HCT116 (cell line): ENCODE data around the gene NFASC. TPM values are rescaled to one million over a fixed set of nuclear protein-coding genes. Genes with fewer than 3 reads are reported as not detected.

Experiments used
- ATAC-seq: fragments of 200-7000 bp; cut with Tn5 transposase; 2 replicates; pipeline ENCODE4 v1.9.1; 2020; ENCODE audit warnings: mild to moderate bottlenecking, moderate library complexity
- BruUV-seq: library from RNA; stranded (reverse); fragments of 400-500 nt; replicated peaks from 2 replicates; lab custom pipeline; 2021; lab: Mats Ljungman, UMichigan
- CTCF ChIA-PET: fragments of 300-600 bp; sonication (Branson Sonifier 250); formaldehyde crosslinking; loops from one replicate; lab custom pipeline; 2021; ENCODE audit warnings: antibody characterized with exemption; lab: Charles Lee
- POLR2A ChIA-PET: fragments of 300-600, 350-600 bp; sonication (Branson Sonifier 250); formaldehyde crosslinking; loops from one replicate; lab custom pipeline; 2021; ENCODE audit warnings: antibody characterized with exemption; lab: Charles Lee
- RAD21 ChIA-PET, 2 experiments: fragments of 300-600 bp; sonication (Branson Sonifier 250); formaldehyde crosslinking; loops; one replicate each; lab custom pipeline; 2023; ENCODE audit warnings: low total read pairs in 2 of 2; ENCODE audit not compliant: uncharacterized antibody in 2 of 2, unreplicated experiment in 2 of 2, low non-redundant PET in 1 of 2; lab: Charles Lee
- DNase-seq: peaks from one replicate; pipeline ENCODE4 v3.0.0-alpha.2; 2010; ENCODE audit warnings: low read depth, low spot score
- H2AFZ ChIP-seq: fragments of 200-600 bp; shearing (Covaris generic), sonication (generic); 2 replicates; pipeline ENCODE4 v1.6.1; 2017; ENCODE audit warnings: low read depth, mixed run types, mixed read lengths, antibody characterized with exemption, low read length; ENCODE audit not compliant: poor library complexity, severe bottlenecking
- H3K27ac ChIP-seq: 2 replicates; pipeline ENCODE4 v1.5.1; 2012; ENCODE audit warnings: low read depth, low read length
- H3K27me3 ChIP-seq: fragments of 200-600 bp; sonication (generic); 2 replicates; pipeline ENCODE4 v1.6.1; 2016; ENCODE audit warnings: mixed run types, low read length, mixed read lengths; ENCODE audit not compliant: insufficient read depth
- H3K36me3 ChIP-seq, 2 experiments: fragments of 200-500 bp in 1 of 2; fragments of 200-600 bp in 1 of 2; sonication (Bioruptor generic) in 1 of 2; sonication (generic) in 1 of 2; 2 replicates each; pipeline versions ENCODE4 v1.5.1 to v1.6.1; 2014 to 2016; ENCODE audit warnings: low read length in 2 of 2, inconsistent platforms in 1 of 2, mixed read lengths in 1 of 2, mixed run types in 1 of 2; ENCODE audit not compliant: insufficient read depth in 2 of 2, control insufficient read depth in 1 of 2
- H3K4me1 ChIP-seq, 2 experiments: fragments of 200-600 bp in 1 of 2; sonication (generic) in 1 of 2; 2 replicates each; pipeline versions ENCODE4 v1.5.1 to v1.6.1; 2012 to 2017; ENCODE audit warnings: low read length in 2 of 2, inconsistent platforms in 1 of 2, mild to moderate bottlenecking in 1 of 2, mixed read lengths in 1 of 2, mixed run types in 1 of 2, moderate library complexity in 1 of 2; ENCODE audit not compliant: insufficient read depth in 2 of 2, control insufficient read depth in 1 of 2
- H3K4me2 ChIP-seq: fragments of 200-600 bp; sonication (generic); 2 replicates; pipeline ENCODE4 v1.6.1; 2017; ENCODE audit warnings: mixed run types, low read length, mixed read lengths
- H3K4me3 ChIP-seq, 2 experiments: fragments of 200-600 bp in 1 of 2; sonication (generic) in 1 of 2; replicated peaks in 1 of 2; 2 replicates each; pipeline ENCODE4 v1.5.1; 2011 to 2016; ENCODE audit warnings: low read length in 2 of 2, control low read depth in 1 of 2, low read depth in 1 of 2, mild to moderate bottlenecking in 1 of 2, mixed read lengths in 1 of 2, mixed run types in 1 of 2
- H3K79me2 ChIP-seq: fragments of 200-600 bp; sonication (generic); 2 replicates; pipeline ENCODE4 v1.6.1; 2017; ENCODE audit warnings: mild to moderate bottlenecking, mixed run types, low read length, moderate library complexity, mixed read lengths; ENCODE audit not compliant: insufficient read depth
- H3K9ac ChIP-seq: fragments of 200-600 bp; sonication (generic); 2 replicates; pipeline ENCODE4 v1.6.1; 2016; ENCODE audit warnings: low read length, mixed read lengths
- H3K9me2 ChIP-seq: fragments of 200-600 bp; sonication (generic), shearing (Covaris generic); 2 replicates; pipeline ENCODE4 v1.6.1; 2017; ENCODE audit warnings: mixed run types, mild to moderate bottlenecking, moderate library complexity; ENCODE audit not compliant: insufficient read depth
- H3K9me3 ChIP-seq, 2 experiments: fragments of 200-500 bp in 1 of 2; fragments of 200-600 bp in 1 of 2; sonication (Bioruptor generic) in 1 of 2; sonication (generic) in 1 of 2; 2 replicates each; pipeline ENCODE4 v1.6.1; 2014 to 2017; ENCODE audit warnings: low read length in 2 of 2, mixed read lengths in 2 of 2, inconsistent platforms in 1 of 2, low read depth in 1 of 2, mild to moderate bottlenecking in 1 of 2, mixed run types in 1 of 2, moderate library complexity in 1 of 2; ENCODE audit not compliant: control insufficient read depth in 1 of 2, insufficient read depth in 1 of 2
- H4K20me1 ChIP-seq: fragments of 200-600 bp; sonication (generic), shearing (Covaris generic); 2 replicates; pipeline ENCODE4 v1.6.1; 2017; ENCODE audit warnings: mixed run types, mild to moderate bottlenecking, moderate library complexity; ENCODE audit not compliant: insufficient read depth
- ELF1 ChIP-seq: IDR thresholded peaks from 2 replicates; pipeline ENCODE4 v1.6.1; 2012; ENCODE audit warnings: low read depth, borderline replicate concordance
- EZH2phosphoT487 ChIP-seq: fragments of 200-600 bp; IDR thresholded peaks from 2 replicates; pipeline ENCODE4 v1.6.1; 2018; ENCODE audit warnings: antibody characterized with exemption, borderline replicate concordance
- SP1 ChIP-seq: IDR thresholded peaks from 2 replicates; pipeline ENCODE4 v1.6.1; 2012; ENCODE audit warnings: low read depth
- YY1 ChIP-seq: IDR thresholded peaks from 2 replicates; pipeline ENCODE4 v1.6.1; 2011; ENCODE audit warnings: low read length, low read depth, moderate library complexity, mild to moderate bottlenecking; ENCODE audit not compliant: insufficient replicate concordance; ENCODE audit errors: extremely low read depth
- ZFX ChIP-seq: fragments of 450-650 bp; IDR thresholded peaks from 2 replicates; pipeline ENCODE4 v1.6.1; 2017
- intact Hi-C: fragments of 100-400 bp; cut with micrococcal nuclease; formaldehyde crosslinking; loops from 2 replicates; pipeline ENCODE4 v1.10.0; 2022
- total RNA-seq: library from RNA; stranded (reverse); gene quantifications from one replicate; pipeline ENCODE4 v1.2.1, GENCODE V29; 2021; ENCODE audit not compliant: unreplicated experiment
- TF ChIP-seq, protein P1 (sequence below): IDR thresholded peaks from 2 replicates; pipeline ENCODE4 v1.6.1; 2011; ENCODE audit warnings: mild to moderate bottlenecking, low read length, moderate library complexity; ENCODE audit not compliant: insufficient replicate concordance; ENCODE audit errors: extremely low read depth

Gene NFASC
- total RNA-seq, 1 experiment from 2014 or later: 0.57 TPM

DNA sequence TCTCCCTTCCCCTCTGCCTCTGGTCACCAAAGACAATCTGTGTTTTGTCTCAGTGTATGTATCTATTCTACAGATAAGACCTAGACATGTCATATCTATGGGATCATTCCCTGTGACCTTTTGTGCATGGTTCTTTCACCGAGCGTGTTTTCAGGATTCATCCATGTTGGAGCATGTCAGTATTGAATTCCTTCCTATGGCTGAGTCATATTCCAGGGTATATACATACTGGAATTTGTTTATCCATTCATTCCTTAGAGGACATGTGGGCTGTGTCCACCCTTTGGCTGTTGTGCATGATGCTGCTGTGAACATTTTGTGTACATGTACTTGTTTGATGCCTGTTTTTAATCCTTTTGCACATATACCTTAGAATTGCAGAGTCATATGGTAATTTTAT lies 69.9 kb downstream of the NFASC start:
- H3K27me3 ChIP-seq: peaks cover 23% of the 10 kb centered on the region
- intact Hi-C loops: loop anchor here (10.0 kb wide), 1 partner anchor 376 kb away; no protein-coding TSS in a partner anchor
- ATAC-seq (no peak), DNase-seq (no peak)
- RAD21 ChIA-PET: no interaction called here
- H3K4me3 ChIP-seq: no peak overlapping the region
- H3K9ac ChIP-seq: no peak overlapping the region
- H3K9me2 ChIP-seq: no peaks in the 10 kb centered on the region
- BruUV-seq: no TSS peak
- H2AFZ ChIP-seq: no peak overlapping the region
- no peaks in the 10 kb centered on the region for H3K4me1 ChIP-seq
- no peak for TF ChIP-seq ZFX
- no peak for TF ChIP-seq EZH2phosphoT487
- no peak for TF ChIP-seq SP1
- TF ChIP-seq YY1: no peak
- TF ChIP-seq, protein P1, sequence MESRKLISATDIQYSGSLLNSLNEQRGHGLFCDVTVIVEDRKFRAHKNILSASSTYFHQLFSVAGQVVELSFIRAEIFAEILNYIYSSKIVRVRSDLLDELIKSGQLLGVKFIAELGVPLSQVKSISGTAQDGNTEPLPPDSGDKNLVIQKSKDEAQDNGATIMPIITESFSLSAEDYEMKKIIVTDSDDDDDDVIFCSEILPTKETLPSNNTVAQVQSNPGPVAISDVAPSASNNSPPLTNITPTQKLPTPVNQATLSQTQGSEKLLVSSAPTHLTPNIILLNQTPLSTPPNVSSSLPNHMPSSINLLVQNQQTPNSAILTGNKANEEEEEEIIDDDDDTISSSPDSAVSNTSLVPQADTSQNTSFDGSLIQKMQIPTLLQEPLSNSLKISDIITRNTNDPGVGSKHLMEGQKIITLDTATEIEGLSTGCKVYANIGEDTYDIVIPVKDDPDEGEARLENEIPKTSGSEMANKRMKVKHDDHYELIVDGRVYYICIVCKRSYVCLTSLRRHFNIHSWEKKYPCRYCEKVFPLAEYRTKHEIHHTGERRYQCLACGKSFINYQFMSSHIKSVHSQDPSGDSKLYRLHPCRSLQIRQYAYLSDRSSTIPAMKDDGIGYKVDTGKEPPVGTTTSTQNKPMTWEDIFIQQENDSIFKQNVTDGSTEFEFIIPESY: no peak
- TF ChIP-seq ELF1: no peak
- POLR2A ChIA-PET: no interaction called here
- no peaks in the 10 kb centered on the region for H3K79me2 ChIP-seq
- CTCF ChIA-PET: interaction anchor here (0.7 to 2.8 kb wide), 4 partner anchors 9 to 133 kb away, joined by 3 to 44 read pairs (median 4); no protein-coding TSS in a partner anchor
- H3K36me3 ChIP-seq: no peaks in the 10 kb centered on the region
- H3K27ac ChIP-seq: no peak overlapping the region
- H3K4me2 ChIP-seq: no peak overlapping the region
- H3K9me3 ChIP-seq: no peaks in the 10 kb centered on the region
- H4K20me1 ChIP-seq: no peaks in the 10 kb centered on the region
